ENCODE measurements around the gene IDNK. TPM values are rescaled to one million over a fixed set of nuclear protein-coding genes. Genes with fewer than 3 reads are reported as not detected.

The IDNK gene
- total and polyA plus RNA-seq, 12 donors, result 6.4 to 25.2 (median 13.5) TPM

DNA sequence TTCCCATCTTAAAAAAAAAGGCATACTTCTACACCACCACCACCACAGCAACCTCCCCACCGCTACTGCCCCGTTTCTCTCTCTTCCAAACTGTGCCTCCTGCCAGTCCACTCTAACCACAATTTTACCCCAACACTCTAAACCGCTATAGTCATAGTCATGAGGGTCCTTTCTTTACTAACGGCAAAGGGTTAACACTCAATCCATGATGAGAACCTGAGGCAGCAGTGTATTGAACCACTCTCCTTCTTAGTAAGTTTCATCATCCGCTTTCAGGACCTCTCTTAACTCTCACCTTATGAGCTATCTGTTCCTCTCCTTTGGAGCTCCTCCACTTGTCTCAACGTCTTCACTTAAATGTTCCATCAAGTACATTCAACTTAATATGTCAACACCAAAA is 34.0 kb downstream of the IDNK start:
- no peak overlapping the region for H3K4me3 ChIP-seq
- peaks cover 0 to 51% of the 10 kb centered on the region in 2 donors for H3K36me3 ChIP-seq (replicated peaks in 1 of 2)
- intact Hi-C loops (cut with DNase I), result no loop called here
- DNase-seq, result no peak
- no peaks in the 10 kb centered on the region for H3K27me3 ChIP-seq
- no peak for TF ChIP-seq POLR2A (IDR thresholded peaks at IDR 0.05)
- TF ChIP-seq, protein P1, sequence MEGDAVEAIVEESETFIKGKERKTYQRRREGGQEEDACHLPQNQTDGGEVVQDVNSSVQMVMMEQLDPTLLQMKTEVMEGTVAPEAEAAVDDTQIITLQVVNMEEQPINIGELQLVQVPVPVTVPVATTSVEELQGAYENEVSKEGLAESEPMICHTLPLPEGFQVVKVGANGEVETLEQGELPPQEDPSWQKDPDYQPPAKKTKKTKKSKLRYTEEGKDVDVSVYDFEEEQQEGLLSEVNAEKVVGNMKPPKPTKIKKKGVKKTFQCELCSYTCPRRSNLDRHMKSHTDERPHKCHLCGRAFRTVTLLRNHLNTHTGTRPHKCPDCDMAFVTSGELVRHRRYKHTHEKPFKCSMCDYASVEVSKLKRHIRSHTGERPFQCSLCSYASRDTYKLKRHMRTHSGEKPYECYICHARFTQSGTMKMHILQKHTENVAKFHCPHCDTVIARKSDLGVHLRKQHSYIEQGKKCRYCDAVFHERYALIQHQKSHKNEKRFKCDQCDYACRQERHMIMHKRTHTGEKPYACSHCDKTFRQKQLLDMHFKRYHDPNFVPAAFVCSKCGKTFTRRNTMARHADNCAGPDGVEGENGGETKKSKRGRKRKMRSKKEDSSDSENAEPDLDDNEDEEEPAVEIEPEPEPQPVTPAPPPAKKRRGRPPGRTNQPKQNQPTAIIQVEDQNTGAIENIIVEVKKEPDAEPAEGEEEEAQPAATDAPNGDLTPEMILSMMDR (IDR thresholded peaks at IDR 0.05), result no peak
- no peaks in the 10 kb centered on the region for H3K4me1 ChIP-seq (replicated peaks in 1 of 2)
- H3K9me3 ChIP-seq (replicated peaks in 1 of 3), result no peaks in the 10 kb centered on the region
- WGBS, 4 donors, result 78 to 97% (median 88%) methylated on average over 6 of the region's 6 CpGs
- no peak overlapping the region for H3K27ac ChIP-seq

DNA sequence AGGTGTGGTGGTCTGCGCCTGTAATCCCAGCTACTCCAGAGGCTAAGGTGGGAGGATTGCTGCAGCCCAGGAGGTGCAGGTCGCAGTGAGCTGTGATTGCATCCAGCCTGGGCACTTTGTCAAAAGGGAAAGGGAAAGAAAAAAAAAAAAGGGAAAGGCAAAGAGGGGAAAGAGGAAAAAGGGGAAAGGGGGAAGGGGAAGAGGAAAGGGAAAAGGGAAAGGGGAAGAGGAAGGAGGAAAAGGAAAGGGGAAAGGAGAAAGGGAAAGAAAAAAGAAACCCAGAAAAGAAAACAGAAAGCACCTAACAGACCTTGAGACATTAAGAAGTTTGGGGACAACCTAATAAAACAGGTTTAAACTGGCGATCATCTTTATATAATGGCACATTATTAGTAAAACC is 40.0 kb downstream of the IDNK start:
- no peak for TF ChIP-seq POLR2A (IDR thresholded peaks at IDR 0.05)
- TF ChIP-seq, protein P1 (IDR thresholded peaks at IDR 0.05), result no peak
- WGBS, 4 donors, result 92 to 99% (median 97%) methylated on average over 3 of the region's 3 CpGs
- H3K27ac ChIP-seq, result no peak overlapping the region
- no peak for DNase-seq
- H3K27me3 ChIP-seq, result no peaks in the 10 kb centered on the region
- H3K36me3 ChIP-seq (replicated peaks in 1 of 2), result peaks cover 0 to 71% of the 10 kb centered on the region in 2 donors
- no peaks in the 10 kb centered on the region for H3K9me3 ChIP-seq (replicated peaks in 1 of 3)
- H3K4me3 ChIP-seq, result no peak overlapping the region
- peaks cover 9 to 16% of the 10 kb centered on the region in 2 donors for H3K4me1 ChIP-seq (replicated peaks in 1 of 2)
- intact Hi-C loops (cut with DNase I), result no loop called here

DNA sequence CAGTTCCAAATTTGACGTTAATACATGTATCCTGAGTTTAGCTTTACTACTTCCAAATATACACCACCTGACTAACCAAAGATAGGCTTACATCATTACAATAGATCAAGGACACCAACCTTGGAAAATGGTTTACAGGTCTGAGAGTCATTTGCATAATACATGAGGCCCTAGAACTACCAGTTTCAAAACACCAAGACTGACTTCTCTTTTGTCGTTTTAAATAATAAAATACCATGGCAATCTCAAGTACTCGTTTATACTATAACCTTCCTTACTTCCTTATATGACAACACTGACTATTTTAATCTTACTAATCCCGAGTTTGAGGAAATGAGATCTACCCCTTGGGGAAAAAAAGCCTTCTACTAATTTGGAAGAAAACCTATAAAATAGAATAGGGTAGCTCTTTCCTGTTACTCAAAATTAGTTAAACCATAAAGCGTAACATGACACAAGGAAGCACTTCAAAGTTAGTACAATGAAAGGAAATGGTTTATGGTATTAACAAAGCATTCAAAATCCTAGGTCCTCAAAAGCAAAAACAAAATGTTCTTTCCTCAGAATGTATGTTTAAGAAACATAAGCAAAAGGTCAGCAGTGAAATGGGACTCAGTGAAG is 42.7 kb downstream of the IDNK start:
- no peaks in the 10 kb centered on the region for H3K9me3 ChIP-seq (replicated peaks in 1 of 3)
- 39 to 62% (median 47%) methylated on average over 5 of the region's 5 CpGs for WGBS, 4 donors

DNA sequence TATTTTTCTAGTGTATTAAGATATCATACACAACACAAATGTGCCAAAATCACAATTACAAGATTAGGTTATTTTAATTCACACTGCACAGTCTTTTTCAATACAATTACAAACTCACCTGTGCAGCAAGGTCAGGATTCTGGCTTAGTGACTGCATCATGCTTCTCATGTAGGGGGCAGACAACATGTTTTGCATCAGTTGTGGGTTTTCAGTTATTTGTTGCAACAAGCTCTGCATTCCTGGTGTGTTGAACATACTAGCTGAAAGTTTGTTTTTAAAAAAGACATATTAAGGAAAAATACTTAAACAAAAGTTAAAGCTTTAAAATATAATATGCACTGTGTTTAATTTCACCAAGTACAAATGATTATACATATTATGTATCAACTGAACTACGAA is 46.1 kb downstream of the IDNK start:
- WGBS, 4 donors, result 94 to 100% (median 98%) methylated on average over 1 of the region's 1 CpG
- intact Hi-C loops (cut with DNase I), result no loop called here

More for the DNA sequence above, 42.7 kb downstream of the IDNK start:
- H3K36me3 ChIP-seq (replicated peaks in 1 of 2), result peaks cover 0 to 62% of the 10 kb centered on the region in 2 donors
- intact Hi-C loops (cut with DNase I), result no loop called here
- H3K4me3 ChIP-seq, result no peak overlapping the region
- H3K4me1 ChIP-seq (replicated peaks in 1 of 2), result peaks cover 9 to 16% of the 10 kb centered on the region in 2 donors
- peak overlapping the region in 2 of 5 donors; percentile 28 to 58 for H3K27ac ChIP-seq
- no peaks in the 10 kb centered on the region for H3K27me3 ChIP-seq
- TF ChIP-seq POLR2A (IDR thresholded peaks at IDR 0.05), result no peak
- TF ChIP-seq, protein P1 (IDR thresholded peaks at IDR 0.05), result no peak
- DNase-seq, result no peak

More for the DNA sequence above, 46.1 kb downstream of the IDNK start:
- peaks cover 0 to 33% of the 10 kb centered on the region in 2 donors for H3K36me3 ChIP-seq (replicated peaks in 1 of 2)
- H3K27me3 ChIP-seq, result no peaks in the 10 kb centered on the region
- H3K4me1 ChIP-seq (replicated peaks in 1 of 2), result peaks cover 9 to 16% of the 10 kb centered on the region in 2 donors
- no peak for DNase-seq
- no peak overlapping the region for H3K27ac ChIP-seq
- no peak overlapping the region for H3K4me3 ChIP-seq
- TF ChIP-seq POLR2A (IDR thresholded peaks at IDR 0.05), result no peak
- TF ChIP-seq, protein P1 (IDR thresholded peaks at IDR 0.05), result no peak
- H3K9me3 ChIP-seq (replicated peaks in 1 of 3), result no peaks in the 10 kb centered on the region

All from adrenal gland (tissue), 12 donors.